Measurements from ENCODE around the gene KSR1.
A peak's percentile ranks its signal among the peaks of the same experiment; 100 is the strongest.
"Not testable (repeated sequence)": the region's sequence is repeated elsewhere in the genome, so short reads cannot be mapped to it uniquely, and the experiment has no call there.

The KSR1 gene

DNA sequence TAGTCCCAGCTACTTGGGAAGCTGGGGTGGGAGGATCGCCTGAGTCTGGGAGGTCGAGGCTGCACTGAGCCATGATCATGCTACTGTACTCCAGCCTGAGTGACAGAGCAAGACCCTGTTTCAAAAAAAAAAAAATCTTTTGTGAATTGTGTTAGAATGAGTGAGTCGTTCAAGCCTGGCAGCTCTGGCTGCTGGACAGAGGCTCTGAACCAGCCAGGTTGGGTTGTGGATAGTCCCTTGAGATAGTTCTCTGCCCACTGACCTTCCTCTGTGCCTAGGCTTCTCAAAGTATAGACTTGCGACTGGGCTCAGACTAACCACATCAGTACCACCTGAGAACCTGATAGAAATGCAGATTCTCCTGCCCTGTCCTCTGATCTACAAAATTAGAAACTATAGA, 2.2 kb upstream of the KSR1 start:
- no peak for DNase-seq (ENCODE audit: low read depth)

GRCh38 chr17:27455236-27455913, 873 bp upstream of the KSR1 start:
- no peak for DNase-seq (ENCODE audit: low read depth)

- DNase-seq (ENCODE audit: low read depth), result no peak
These were observed 572 bp downstream of the KSR1 start for GRCh38 chr17:27456681-27457359.

DNA sequence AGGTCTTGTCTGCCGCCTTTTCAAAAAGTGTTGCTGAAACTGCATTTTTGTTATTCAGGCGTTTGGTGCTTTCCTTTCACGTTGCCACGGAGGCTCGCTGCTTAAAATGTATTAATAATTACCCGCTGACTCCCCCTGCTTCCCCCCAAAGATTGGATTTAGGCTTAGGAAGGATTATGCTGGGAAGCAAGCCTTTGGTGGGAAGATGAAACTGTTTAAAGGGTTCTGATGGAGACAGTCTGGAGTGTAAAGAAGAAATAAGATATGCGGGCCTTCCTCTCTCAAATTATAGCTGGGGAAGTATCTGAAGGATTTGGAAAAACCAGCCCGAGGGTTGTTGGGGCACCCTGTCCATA, 1.1 kb downstream of the KSR1 start:
- no peak for DNase-seq (ENCODE audit: low read depth)

- no peak for DNase-seq (ENCODE audit: low read depth)
These were observed 1.7 kb downstream of the KSR1 start for GRCh38 chr17:27457731-27458523.

DNA sequence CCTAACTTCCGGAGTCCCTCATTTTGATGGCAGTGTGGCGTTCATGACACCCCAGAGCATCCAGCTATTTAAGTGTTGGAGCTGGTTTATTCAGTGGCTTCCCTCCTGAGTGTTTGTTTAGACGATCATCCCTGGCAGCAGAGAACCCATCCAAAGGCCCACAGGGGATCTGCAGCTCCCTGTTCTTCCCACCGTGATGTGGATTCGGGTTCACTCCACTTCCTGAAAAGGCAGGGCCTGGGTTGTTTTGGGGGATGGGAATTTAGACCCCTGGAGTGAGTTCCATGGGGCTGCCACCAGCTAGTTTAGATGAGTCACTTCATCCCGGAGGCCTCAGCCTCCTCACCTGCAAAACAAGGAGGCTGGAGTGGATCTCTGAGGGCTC, 2.3 kb downstream of the KSR1 start:
- DNase-seq (ENCODE audit: low read depth), result no peak

DNA sequence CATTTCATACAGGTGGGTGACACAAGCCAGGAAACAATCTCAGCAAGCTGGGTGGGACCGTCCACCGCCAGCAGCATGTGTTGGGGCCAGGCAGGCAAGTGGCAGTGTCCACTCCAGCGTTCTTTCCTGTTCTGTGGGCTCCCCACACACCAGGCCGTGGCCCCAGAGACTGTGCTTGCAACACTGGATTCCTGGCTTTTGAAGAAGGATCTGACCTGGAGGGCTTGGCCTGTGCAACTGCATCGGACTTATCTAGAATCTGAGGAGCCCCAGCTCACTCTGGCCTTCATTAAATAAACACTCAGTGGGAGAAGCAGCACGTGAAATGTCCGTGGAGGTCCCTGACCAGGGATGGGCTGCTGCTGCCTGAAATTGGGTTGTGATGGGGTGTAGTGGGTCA, 3.2 kb downstream of the KSR1 start:
- DNase-seq (ENCODE audit: low read depth), result no peak

- DNase-seq (ENCODE audit: low read depth), result no peak
These were observed 4.0 kb downstream of the KSR1 start for GRCh38 chr17:27460196-27460725.

GRCh38 chr17:27461192-27461859, 5.1 kb downstream of the KSR1 start:
- no peak for DNase-seq (ENCODE audit: low read depth)

DNA sequence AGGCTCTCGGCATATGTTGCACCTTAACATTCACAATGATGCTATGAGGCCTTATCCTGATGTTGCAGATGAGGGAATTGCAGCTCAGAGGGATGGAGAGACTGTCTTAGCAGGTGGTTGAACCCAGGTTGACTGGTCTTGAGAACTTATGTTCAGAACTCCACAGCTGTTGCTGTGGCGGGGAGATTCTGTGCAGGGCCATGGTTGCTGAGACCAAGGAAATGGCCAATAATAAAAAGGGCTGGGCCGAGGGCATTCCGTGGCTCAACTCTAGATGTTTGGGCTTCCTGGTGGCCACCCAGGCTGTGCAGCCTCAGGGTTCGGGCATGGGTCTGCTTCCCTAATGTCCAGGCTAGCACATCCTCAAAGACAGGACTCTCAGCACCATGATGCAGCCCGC, 5.9 kb downstream of the KSR1 start:
- no peak for DNase-seq (ENCODE audit: low read depth)

- DNase-seq (ENCODE audit: low read depth), result no peak
These were observed 6.5 kb downstream of the KSR1 start for GRCh38 chr17:27462714-27463113.

DNA sequence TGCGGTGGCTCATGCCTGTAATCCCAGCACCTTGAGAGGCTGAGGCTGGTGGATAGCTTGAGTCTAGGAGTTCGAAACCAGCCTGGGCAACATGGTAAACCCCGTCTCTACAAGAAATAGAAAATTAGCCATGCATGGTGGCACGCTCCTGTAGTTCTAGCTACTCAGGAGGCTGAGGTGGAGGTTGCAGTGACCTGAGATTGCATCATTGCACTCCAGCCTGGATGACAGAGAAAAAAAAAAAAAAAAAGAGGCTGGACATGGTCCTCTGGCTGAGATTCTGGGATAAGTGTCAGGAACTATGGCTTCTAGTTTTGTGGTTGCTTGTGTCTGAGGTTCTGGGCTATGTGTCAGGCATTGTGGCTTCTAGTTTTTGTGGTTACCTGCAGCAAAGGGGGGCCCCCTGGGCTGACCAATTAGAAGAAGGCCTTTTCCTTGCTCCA, 7.0 kb downstream of the KSR1 start:
- no peak for DNase-seq (ENCODE audit: low read depth)

GRCh38 chr17:27464019-27464418, 7.8 kb downstream of the KSR1 start:
- not testable (repeated sequence) for DNase-seq (ENCODE audit: low read depth)

DNA sequence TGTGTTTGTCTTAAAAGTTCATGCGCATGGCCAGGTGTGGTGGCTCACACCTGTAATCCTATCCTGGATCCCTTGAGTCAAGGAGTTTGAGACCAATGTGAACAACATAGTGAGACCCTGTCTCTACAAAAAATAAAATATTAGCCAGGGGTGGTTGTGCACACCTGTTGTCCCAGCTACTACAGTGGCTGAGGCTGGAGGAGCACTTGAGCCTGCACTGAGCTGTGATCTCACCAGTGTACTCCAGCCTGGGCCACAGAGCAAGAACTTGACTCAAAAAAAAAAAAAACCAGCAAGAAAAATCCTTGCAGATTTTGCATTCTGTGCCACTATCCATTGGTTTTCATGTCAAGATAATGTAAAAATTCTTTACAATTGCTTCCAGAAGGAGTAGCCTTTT, 8.2 kb downstream of the KSR1 start:
- no peak for DNase-seq (ENCODE audit: low read depth)

DNA sequence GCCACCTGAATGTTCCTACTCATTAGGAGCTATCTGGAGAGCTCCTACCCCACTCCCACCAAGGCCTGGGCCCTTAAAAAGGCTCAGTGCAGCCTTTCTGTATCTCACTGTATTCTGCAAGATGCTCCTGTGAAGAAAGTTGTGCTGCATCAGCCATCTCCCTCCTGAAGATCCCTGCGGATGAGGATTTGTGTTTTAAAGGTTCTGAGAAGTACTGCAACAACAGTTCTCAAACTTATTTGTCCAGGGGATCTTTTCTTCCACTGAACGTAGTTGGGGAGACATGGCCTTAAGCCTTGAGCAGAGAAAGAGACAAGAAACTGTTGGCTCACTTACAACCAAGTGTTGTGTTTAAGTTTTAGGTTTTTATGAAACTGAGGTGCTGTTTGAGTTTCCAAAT, 9.6 kb downstream of the KSR1 start:
- not testable (repeated sequence) for DNase-seq (ENCODE audit: low read depth)

DNA sequence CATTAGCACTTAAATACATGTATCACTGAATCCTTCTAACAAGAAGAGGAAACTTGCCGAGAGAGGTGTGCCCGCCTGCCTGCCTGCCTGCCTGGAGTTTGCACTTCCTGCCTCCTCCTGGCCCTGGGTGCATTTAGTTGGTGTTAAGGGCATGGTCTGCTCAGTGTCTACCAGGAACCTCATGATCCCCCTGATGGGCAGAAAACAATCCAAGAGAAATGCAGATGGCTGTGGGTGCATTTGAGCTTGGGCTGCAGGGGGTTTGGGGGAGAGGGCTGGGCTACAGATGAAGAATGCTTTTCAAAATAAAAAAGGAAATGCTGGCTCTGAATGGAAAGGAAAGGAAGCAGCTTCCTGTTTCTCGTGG, 10.1 kb downstream of the KSR1 start:
- no peak for DNase-seq (ENCODE audit: low read depth)

- DNase-seq (ENCODE audit: low read depth), result no peak
These were observed 10.6 kb downstream of the KSR1 start for GRCh38 chr17:27466743-27467375.

DNA sequence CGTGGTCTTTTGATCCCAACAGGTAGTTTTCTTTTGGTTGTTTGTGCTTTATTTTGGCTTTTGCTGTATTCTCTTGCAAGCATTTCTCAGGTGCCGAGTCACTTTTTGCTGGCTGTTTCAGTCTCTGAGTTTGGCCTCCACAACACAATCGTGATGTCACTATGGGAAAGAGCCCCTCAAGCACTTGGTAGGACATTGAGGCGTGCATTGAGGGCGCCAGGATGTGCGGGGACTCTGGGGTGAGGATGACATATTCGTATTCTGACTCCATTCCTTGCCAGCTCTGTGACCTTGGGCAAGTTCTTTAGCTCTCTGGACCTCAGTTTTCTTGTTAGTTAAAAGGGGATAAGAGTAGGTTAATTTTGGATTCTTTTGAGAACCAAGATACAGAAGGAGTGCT, 13.0 kb downstream of the KSR1 start:
- no peak for DNase-seq (ENCODE audit: low read depth)

- peak; percentile 46 for DNase-seq (ENCODE audit: low read depth)
These were observed 15.3 kb downstream of the KSR1 start for GRCh38 chr17:27471321-27472269.

- DNase-seq (ENCODE audit: low read depth), result no peak
These were observed 17.0 kb downstream of the KSR1 start for GRCh38 chr17:27473190-27473747.
